NCI-H2081 (cell line): ENCODE results near the gene ARID5B.
"Not testable (repeated sequence)": the region's sequence is repeated elsewhere in the genome, so short reads cannot be mapped to it uniquely, and the experiment has no call there.

Experiments used
- DNase-seq, 2 experiments: peaks; one replicate each; lab custom pipeline; 2025; lab: John Stamatoyannopoulos, UW

The ARID5B gene

DNA sequence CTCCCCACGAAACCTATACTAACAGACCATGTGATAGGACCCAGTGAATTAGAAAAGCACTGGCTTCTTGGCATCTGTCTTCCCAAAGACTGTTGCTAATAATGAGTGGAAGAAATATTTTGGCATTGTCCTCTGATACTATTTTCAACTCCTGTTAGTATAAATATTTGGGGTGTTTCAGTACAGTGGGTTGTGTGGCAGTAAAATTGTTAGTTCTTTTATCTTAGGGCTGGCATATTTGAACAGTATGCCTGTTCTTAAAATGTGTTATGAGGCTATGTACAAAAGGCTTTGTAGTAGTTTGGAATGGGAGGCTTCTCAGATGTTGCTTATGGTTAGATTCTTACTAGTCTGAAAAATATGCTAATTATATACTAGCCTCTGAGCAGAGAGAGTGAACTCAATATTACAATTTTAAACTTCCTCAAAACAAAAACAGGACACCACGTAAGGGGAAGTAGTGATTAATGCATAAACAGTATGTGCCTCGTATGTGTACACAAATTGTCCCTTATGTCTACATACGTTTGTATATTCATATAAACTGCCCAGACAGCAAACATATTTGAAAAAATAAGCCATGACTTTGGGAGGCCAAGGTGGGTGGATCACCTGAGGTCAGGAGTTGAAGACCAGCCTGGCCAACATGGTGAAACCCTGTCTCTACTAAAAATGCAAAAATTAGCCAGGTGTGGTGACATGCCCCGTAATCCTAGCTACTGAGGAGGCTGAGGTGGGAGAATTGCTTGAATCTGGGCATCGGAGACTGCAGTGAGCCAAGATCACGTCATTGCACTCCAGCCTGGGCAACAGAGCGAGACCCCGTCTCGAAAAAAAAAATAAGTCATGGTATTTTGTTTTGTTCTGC is 115.4 kb downstream of the ARID5B start:
- DNase-seq = no peak

DNA sequence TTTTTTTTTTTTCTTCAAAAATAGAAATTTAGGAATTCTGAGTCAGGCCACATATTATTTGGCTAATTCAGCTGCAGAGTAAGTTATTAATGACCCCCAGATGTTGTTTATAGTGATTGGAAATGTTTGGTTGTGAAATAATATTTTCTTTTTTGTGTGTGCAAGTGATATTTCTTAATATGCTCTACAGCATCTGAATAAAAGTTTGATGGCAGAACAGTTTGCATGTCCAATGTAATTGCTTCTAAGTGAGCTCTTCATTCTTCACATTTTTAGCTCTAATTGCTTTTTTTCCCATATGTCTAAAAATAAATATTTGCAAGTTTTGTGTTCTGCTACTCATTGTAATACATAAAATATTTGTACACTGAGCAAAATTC is 116.0 kb downstream of the ARID5B start:
- no peak for DNase-seq

DNA sequence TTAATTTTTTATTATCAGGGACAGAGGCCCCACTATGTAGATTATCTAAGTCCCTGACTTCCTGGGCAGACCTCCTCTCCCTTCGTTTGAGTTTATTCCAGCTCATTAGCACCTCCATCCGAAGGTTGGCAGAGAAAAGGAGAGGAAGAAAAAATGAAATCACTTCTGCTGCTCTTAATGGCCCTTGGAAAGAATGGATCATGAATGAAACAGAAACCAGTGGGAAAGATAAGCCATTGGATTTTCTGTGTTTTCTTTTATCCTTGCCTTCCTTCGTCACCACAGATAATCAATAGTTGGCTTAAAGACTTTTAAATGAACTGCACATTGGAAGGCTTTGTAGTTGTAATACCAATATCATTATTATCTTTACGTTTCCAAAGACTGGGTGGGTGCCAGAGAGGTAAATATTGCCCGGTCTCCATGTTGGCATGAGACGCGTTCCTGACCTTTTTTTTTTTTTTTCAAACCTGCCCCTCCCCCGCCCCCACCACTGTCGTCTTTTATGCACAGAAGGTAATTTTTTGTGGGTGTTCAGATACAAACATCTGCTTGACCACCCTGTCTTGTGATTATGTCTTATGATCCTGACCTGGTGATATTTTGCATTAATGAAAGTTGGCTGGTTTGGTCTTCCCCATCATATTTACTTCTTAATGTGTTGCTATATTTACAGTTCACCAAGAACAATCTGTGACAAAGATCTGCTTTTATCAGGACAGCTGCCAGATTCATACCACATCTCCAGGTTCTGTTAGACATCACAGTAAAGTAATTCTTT is 116.8 kb downstream of the ARID5B start:
- peak; percentile 6 for DNase-seq

DNA sequence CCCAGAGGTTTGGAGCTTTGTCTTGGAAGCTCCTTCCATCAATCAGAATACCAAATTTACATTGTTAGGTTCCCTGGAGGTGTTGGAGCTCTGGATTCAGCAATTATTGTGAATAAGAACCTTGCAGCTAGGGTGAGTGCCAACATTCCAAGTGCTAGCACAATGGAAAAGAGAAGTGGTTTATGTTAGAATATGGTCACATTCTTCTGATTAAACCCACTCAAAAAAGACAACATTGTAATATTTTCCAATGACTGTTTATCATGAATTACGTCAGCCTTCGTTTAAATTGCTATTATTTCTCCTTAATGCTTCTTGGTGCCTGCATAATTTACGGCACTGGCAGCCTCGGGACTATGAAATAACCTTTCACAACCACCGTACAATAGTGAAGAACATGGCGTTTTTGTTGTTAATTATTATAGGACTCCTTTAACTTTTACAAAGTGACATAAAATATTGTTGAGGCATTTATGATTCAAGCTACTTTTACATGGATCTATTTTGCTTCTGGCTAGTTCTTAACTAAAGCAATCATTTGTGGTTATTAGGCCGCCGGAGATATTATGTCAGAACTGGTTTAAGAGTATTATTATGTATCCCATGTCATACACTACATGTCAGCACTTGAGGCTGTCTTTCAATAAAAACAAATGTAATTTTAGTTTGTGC is 117.7 kb downstream of the ARID5B start:
- peak in 1 of 2 experiments; percentile 15 for DNase-seq

DNA sequence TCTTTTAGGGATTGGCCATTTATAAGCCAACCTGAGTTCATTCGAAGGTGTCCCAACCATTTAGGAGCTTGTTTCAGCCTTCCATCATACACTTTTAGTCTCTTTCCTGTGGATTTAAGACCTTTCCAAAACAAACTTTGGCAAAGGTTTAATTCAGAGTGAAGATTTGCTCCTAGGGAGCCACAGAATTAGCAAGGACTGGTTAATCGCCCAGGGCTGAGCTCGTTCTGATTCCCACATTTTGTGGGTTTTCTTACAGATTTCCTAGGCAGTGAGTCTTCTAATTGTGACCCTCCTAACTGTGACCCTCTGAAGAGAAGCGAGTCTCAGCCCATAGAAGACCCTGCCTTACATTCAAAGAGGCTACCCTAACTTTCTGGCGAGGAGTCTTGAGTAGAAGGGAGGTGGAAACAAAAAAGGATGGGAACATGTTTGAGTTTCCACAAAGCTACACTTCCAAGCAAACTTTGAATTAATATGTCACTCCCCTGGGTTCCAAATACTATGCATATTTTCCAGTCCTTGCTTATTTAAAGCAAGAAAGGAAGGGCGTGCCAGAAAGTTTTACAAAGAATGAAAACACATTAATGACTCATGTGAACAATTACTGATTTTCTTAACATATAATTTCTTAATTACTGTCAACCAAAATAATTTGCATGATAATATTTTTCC is 118.3 kb downstream of the ARID5B start:
- no peak for DNase-seq

DNA sequence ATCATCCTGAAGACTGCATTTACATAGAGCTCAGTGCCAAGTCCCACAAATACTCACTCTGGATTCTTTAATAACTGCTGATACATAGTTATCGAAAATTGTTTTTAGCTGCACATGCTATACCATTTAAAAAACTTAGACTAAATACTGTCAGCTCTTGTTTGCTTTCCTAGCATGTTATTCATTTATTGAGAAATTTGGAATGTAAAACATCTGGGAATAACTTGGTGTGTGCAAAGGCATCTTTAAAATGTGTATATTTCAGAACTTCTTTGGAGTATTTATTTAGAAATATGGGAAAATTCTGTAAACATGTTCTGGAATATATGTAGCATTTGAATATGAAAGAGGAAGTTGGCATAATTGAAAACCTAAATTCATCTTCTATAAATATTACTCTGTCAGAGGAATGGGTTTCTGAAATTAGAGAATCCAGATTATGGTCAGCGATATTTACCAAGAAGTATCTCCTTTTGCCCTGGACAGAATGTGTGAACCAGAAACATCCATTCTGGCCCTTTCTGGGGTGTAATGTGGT is 119.7 kb downstream of the ARID5B start:
- no peak for DNase-seq

DNA sequence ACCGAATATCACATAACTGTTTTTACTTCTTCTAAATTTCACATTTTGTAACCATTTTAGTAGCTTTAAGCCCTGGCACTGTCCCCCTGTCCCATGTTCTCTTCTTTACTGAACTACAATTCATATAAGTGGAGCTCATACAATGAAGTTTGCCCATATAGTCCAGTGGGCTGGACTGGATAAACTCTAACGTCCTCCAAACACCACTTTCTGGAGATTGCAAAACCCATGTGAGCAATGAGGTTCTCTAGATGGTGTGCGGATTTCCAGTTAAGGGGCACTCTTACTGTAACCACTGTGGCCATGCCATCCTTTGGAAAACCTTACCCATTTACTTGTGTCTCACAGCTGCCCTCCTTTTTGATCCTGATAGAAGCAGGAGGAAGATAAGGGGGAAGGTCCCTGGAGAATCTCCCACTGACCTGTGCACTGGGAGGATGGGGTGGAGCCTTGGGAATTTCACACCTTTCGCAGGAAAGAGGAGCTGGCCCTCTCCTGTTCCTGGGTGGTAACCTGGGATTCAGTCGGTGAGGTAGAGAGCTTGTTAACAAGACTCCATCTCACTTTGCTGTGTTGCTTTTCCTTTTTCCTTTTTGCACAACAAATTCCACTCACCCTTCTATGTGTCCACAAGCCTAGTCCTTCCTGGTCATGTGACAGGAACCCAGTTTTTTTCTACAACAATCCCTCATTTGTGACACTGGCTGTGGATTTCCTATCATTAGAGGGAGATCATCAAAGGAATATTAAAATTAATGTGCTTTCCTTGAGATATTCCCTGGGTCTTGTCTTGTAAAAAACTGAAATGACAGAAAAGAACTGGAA is 120.7 kb downstream of the ARID5B start:
- DNase-seq = no peak

DNA sequence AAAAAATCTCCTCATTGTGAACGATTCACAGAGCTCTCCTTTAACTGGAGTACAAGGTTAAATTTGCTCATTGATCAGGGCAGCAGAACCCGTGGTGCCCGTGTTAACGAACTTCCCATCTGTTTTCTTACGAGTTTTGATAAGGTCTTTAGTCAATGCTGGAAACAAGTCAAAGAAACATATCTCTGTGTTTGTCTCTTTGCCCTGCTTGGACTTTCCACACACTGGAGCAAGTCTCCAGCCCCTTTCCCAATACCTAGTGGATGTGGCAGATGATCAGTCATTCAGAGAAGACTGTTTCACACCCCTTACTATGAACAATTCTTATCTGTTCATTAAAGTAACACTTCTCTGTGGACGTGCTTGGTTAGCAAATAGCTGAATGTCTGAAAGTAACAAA is 121.3 kb downstream of the ARID5B start:
- DNase-seq = no peak

DNA sequence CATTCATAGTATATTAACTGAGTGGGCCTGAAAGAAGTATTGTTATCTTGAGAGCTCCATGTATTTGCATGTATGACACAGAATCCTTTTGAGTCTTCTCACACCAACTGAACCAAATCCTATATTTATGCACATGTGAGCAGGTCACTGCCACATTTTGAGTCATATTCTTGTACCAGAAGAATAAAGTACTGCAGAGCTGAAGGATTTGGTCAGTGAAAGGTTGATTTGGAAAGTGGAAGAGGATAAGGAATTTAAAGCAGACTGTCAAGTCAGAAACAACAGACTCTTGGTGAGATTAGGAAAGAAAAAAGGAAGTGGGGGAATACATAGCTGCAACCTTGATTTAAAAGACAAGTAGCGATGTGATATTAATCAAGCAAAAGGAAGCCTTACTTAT is 121.8 kb downstream of the ARID5B start:
- no peak for DNase-seq

DNA sequence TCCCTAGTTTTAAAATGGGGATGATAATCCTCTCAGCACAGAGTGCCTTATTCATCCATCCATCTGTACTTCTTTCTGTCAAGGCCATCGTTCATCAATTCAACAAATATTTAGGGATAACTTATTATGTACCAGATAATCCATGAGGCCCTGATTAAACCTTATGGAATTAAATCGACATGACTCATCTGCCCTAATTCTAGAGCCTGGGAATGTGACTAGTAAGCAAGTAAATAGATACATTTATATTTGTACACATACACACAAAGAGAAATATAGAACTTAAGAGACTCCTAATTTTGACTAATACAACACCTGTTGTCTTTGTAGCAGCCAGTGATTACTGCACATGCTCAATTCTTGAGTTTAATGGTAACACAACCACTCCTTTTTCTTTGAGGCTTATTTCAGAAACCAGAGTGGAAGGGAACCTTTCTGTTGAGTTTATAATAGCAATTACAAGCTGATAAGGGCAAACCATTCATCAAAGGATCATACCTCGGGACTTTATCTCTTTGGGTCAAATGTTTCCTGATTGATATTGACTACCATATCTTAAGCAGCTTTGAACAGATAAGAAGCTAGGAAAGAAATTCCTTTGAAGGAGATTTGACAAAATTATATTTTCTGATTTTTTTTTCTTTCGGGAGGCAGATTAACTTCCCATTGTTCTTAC is 122.7 kb downstream of the ARID5B start:
- no peak for DNase-seq

DNA sequence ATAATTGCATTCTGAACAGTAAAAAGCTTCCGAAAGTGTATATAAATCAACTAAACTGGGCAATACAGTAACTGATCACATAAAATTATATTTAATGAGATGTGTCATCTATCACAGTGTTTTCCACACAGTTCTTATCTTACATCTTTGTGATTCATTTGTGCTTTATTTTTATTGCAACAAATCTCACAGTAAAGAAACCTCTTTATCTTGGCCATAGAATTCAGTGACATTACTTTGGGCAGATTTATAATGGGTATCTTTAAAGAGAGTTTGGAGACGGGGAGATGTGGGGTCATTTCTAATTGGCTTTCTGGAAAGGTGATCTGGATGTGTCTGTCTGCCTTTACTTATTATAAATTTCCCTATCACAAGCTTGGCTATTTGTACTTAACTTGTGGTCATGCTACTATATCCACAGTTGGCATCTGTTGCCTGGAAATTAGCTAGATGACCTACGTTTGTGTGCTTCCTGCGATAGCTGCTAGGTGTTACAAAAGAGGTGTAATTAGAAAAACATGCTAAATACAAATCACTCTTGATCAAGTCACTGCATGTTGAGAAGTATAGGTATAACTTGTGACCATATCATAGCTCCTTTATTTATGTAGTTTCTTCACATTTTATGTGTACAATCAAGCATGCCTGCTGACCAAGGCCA is 123.8 kb downstream of the ARID5B start:
- no peak for DNase-seq

DNA sequence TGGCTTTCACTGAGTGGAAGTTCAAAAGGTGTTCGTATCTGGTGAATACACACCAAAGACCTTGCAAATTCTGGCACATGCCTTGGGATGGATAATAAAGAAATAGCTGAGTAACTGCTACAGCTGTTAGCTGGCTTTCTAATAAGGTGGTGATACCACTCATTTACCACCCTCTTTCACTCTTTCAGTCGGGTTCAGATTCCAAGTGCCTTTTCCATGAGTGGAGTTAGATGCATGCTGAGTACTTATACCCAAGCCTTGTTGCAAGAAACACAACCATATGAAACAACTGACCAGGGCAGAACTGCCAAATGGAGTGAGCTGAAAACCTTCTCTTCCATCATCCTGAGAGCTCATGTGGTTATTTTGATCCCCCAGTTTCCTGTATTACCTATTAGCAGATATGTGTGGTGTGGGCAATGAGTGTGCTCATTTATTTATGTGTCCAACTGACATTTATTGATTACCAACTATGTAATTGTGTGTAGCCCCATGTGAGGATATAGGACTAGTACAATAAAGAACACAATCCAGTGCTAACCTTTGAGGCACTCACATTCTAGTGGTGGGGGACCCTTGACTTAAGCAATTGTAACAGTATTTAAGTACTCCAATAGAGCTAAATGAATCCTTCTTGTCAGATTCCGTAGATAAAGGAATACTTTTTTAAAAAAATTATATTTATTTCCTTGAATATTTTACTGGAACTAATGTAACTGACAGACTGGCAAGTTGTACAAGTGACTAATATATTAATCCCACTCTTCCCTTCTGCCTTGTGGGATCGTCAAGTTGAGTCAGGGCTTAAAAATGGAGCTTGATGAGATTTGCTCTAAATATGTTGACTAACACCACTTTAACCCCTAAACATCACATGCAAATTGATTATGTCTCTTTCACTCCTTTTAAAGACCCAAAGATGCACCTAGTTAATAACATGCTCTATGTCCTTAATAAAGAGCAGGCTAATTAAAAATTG is 124.7 kb downstream of the ARID5B start:
- DNase-seq = no peak

DNA sequence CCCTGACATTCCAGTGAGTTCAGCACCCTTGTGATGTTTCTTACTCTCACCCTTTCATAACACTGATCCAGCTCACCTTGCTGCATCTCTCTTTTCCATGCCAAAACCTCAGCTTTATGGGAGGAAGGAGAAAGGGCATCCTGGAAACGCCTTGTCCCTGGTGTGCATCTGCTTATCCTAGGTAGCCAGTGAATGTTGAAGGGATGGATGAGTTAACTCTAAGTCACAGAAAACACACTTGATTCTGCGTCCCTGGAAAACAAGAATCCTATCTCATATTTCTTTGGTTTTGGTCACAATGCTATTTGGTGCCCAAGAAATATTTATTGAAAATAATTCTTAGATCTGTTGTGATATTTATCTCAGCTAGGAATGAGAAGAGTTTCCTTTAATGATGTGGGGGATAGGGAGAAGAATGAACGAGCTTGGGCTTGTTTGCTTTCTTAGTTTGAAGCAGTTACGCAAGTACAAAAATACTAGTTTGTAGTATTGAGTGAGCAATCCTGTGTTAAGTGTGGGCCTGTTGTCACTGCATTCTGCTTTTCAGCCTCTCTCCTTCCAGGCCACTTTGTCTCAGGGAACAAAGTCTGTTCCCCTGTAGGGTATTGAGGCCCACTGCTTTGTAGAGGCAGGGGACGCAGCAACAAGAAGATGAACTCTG is 126.5 kb downstream of the ARID5B start:
- DNase-seq = no peak

DNA sequence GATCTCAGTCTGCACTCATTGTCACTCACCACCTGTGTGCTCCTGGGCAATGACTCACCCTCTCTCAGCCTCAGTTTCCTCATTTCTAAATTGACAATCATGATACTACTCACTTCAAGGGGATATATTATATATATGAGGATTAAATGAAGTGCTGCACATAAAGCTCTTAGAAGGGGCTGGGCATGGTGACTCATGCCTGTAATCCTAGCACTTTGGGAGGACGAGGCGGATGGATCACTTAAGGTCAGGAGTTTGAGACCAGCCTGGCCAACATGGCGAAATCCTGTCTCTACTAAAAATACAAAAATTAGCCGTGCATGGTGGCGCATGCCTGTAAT is 127.0 kb downstream of the ARID5B start:
- not testable (repeated sequence) for DNase-seq

DNA sequence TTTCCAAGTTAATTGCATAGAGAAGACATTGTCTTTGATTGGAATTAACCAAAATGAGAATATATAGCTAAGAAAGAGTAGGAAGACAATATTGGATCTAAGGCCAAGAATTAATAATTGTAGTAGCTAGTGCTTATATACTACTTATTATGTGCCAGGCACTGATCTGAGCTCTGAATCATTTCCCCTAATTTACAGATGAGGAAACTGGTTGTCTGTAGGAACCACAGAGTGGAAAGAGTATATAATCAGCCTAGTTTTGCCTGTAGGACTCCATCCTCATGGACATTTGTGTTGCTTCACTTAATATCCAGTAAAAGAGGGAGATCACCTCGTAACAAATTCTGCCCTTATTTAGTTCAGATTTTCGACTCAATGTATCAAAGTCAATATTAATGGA is 127.9 kb downstream of the ARID5B start:
- DNase-seq = no peak

DNA sequence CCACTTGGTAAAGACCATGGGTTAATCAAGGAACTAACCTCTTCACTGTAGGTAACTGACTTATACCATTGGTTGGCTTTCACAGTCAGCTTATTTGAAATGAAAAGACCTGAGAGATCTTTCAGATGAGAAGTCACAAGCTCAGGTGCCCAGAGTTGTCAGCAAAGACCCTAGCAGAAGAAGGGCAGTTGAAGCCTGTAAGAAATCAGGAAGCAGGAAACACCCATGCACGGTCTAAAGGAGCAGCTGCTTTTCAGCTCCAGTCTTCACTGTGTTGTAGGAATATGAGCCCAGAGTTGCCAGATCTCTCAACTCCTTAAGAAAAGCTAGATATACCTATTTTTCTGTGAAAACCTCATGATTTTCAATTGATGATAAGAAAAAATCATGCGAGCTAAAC is 130.0 kb downstream of the ARID5B start:
- DNase-seq = no peak

DNA sequence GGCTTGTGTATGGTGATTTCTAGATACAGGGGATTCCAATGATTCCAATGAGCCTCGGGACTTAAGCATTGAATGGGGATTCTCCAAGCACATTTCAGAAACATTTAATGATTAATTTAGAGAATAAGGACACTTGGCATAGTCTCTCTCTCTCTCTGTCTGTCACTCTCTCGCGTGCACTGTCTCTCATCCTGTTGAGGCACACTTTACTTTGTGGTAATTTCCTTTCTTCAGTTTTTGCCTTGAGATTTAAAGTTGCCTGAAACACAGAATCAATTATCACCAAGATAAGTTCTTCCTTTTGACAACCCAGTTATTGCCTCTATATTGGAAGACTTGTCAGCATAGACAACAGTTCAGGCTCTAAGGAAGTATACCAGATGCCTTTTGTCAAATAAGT is 131.6 kb downstream of the ARID5B start:
- DNase-seq = no peak

DNA sequence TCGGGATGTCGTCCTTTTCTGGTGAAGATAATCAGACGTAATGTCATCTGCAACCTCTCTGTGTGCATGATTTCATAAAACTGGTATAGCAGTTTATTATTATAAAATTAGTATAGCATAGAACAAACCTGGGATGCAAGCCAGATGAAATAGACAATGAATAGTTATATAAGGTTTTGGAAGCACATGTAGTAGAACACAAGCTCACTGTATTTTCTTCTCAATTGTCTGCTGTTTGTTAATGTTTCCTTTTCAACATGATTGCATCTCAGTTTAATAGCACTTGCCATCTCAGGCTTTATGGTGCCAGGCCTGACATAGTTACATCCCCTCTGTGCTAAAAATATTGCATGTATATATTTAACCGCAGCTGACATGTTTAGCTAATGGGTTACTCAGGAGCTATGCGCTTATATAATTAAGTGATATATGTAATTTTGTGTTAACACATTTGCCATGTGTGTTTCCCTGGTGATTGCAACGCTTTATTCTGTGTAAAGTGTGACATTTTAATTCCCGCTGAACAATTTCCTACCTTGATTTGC is 132.7 kb downstream of the ARID5B start:
- peak in 1 of 2 experiments; percentile 50 for DNase-seq
